K562 (cell line): ENCODE results near the gene NOC4L. TPM values are rescaled to one million over a fixed set of nuclear protein-coding genes. Genes with fewer than 3 reads are reported as not detected.
A peak's percentile ranks its signal among the peaks of the same experiment; 100 is the strongest.

ENCODE experiments used
- ATAC-seq: fragments of 200-7000 bp; cut with Tn5 transposase; 3 replicates; pipeline ENCODE4 v1.9.1; 2020; ENCODE audit warnings: moderate library complexity
- BruUV-seq: library from RNA; stranded (reverse); fragments of 400-500 nt; replicated peaks from 2 replicates; lab custom pipeline; 2021; lab: Mats Ljungman, UMichigan
- CTCF ChIA-PET: fragments of 300-600 bp; formaldehyde crosslinking; extraction: SDS; loops from one replicate; lab custom pipeline; 2021; ENCODE audit warnings: low intra/inter-chr PET ratio; lab: Yijun Ruan, JAX
- POLR2A ChIA-PET: fragments of 300-600, 350-650 bp; sonication (Branson Sonifier 250); formaldehyde crosslinking; extraction: SDS; loops from one replicate; lab custom pipeline; 2021; ENCODE audit warnings: antibody characterized with exemption, inconsistent platforms; lab: Yijun Ruan, JAX
- DNase-seq, 4 experiments: peaks; one replicate each; pipeline versions ENCODE4 v3.0.0 to v3.0.0-alpha.2; 2011 to 2018; ENCODE audit warnings: low spot score in 3 of 4, mixed read lengths in 3 of 4; ENCODE audit errors: extremely low read depth in 1 of 4
- FAIRE-seq: peaks from 2 replicates; lab custom pipeline; 2011; peaks lifted over from hg19 to GRCh38; lab: Jason Lieb, UNC
- H2AFZ ChIP-seq: 2 replicates; pipeline ENCODE4 v1.6.0; 2011; ENCODE audit warnings: low read depth, low read length, control low read depth, inconsistent platforms
- H3K27ac ChIP-seq: fragments of 200-600 bp; 3 replicates; pipeline ENCODE4 v1.8.0; 2011; ENCODE audit warnings: low read depth, mild to moderate bottlenecking, control low read depth, inconsistent platforms, low read length, moderate library complexity, mixed read lengths; ENCODE audit errors: extremely low read depth
- H3K27me3 ChIP-seq, 2 experiments: fragments of 300-600 bp in 1 of 2; 2 replicates in 1 of 2; 3 replicates in 1 of 2; pipeline versions ENCODE4 v1.6.0 to v1.8.0; 2011; ENCODE audit warnings: inconsistent platforms in 2 of 2, low read length in 2 of 2, mild to moderate bottlenecking in 1 of 2, mixed read lengths in 1 of 2, moderate library complexity in 1 of 2; ENCODE audit not compliant: control insufficient read depth in 2 of 2, insufficient read depth in 2 of 2
- H3K36me3 ChIP-seq: fragments of 300-600 bp; 3 replicates; pipeline ENCODE4 v1.8.0; 2011; ENCODE audit warnings: mild to moderate bottlenecking, low read length, inconsistent platforms; ENCODE audit not compliant: control insufficient read depth, insufficient read depth
- H3K4me1 ChIP-seq, 2 experiments: fragments of 200-600 bp in 1 of 2; replicated peaks in 1 of 2; 2 replicates in 1 of 2; 3 replicates in 1 of 2; pipeline versions ENCODE4 v1.5.1 to v1.8.0; 2011; ENCODE audit warnings: inconsistent platforms in 2 of 2, low read length in 2 of 2, mild to moderate bottlenecking in 1 of 2, mixed read lengths in 1 of 2, moderate library complexity in 1 of 2; ENCODE audit not compliant: control insufficient read depth in 2 of 2, insufficient read depth in 2 of 2
- H3K4me2 ChIP-seq: 2 replicates; pipeline ENCODE4 v1.6.1; 2011; ENCODE audit warnings: low read length, control low read depth, inconsistent platforms, mixed read lengths; ENCODE audit not compliant: insufficient read depth
- H3K4me3 ChIP-seq: fragments of 200-600 bp; sonication (generic), shearing (Covaris generic); 2 replicates; pipeline ENCODE4 v1.5.1; 2016; ENCODE audit warnings: control low read depth, inconsistent platforms
- H3K79me2 ChIP-seq: fragments of 200-600 bp; 3 replicates; pipeline ENCODE4 v1.8.0; 2011; ENCODE audit warnings: low read length, inconsistent platforms; ENCODE audit not compliant: control insufficient read depth, insufficient read depth
- H3K9ac ChIP-seq, 2 experiments: 2 replicates each; pipeline versions ENCODE4 v1.6.0 to v1.6.1; 2011; ENCODE audit warnings: low read depth in 2 of 2, low read length in 2 of 2, control low read depth in 1 of 2, inconsistent platforms in 1 of 2, mild to moderate bottlenecking in 1 of 2, mixed read lengths in 1 of 2; ENCODE audit not compliant: insufficient read depth in 1 of 2
- H3K9me1 ChIP-seq: one replicate; pipeline ENCODE4 v1.6.0; 2011; ENCODE audit warnings: inconsistent platforms, mild to moderate bottlenecking, low read length, moderate library complexity; ENCODE audit not compliant: control insufficient read depth, insufficient read depth
- H3K9me3 ChIP-seq: replicated peaks from 2 replicates; pipeline ENCODE4 v1.5.1; 2011; ENCODE audit warnings: low read depth, low read length, inconsistent platforms; ENCODE audit not compliant: control insufficient read depth, insufficient read depth
- H4K20me1 ChIP-seq: replicated peaks from 2 replicates; pipeline ENCODE4 v1.6.1; 2011; ENCODE audit warnings: low read length, inconsistent platforms, mixed read lengths; ENCODE audit not compliant: control insufficient read depth, insufficient read depth
- BCLAF1 ChIP-seq, 2 experiments: fragments of 450-650 bp in 1 of 2; IDR thresholded peaks; 2 replicates each; pipeline ENCODE4 v1.6.1; 2011 to 2017; ENCODE audit warnings: low read depth in 2 of 2, antibody characterized with exemption in 1 of 2, borderline replicate concordance in 1 of 2, low read length in 1 of 2, mild to moderate bottlenecking in 1 of 2, mixed read lengths in 1 of 2; ENCODE audit not compliant: control insufficient read depth in 1 of 2
- EHMT2 ChIP-seq: fragments of 450-650 bp; IDR thresholded peaks from 2 replicates; pipeline ENCODE4 v1.6.1; 2018; ENCODE audit warnings: antibody characterized with exemption
- HCFC1 ChIP-seq: IDR thresholded peaks from 2 replicates; pipeline ENCODE4 v1.6.1; 2012; ENCODE audit warnings: low read depth, low read length, improper control_type of control experiment
- KDM1A ChIP-seq, 2 experiments: fragments of 450-650 bp; IDR thresholded peaks; 2 replicates each; pipeline ENCODE4 v1.6.1; 2016; ENCODE audit warnings: mild to moderate bottlenecking in 2 of 2
- OTX1 ChIP-seq: fragments of 450-650 bp; formaldehyde crosslinking; IDR thresholded peaks from 2 replicates; pipeline ENCODE4 v1.4.0; 2022; ENCODE audit warnings: mild to moderate bottlenecking
- PRPF4 ChIP-seq: fragments of 200-400 bp; formaldehyde crosslinking; IDR thresholded peaks from one replicate; pipeline ENCODE4 v1.6.1; 2017; ENCODE audit warnings: low read length, low read depth, mild to moderate bottlenecking; ENCODE audit not compliant: insufficient read depth, poor library complexity, severe bottlenecking
- STAT6 ChIP-seq: sonication (generic); formaldehyde crosslinking; IDR thresholded peaks from 2 replicates; pipeline ENCODE4 v1.8.1; 2023; ENCODE audit warnings: mild to moderate bottlenecking, missing genetic modification reagents
- ZBTB1 ChIP-seq: sonication (generic); formaldehyde crosslinking; IDR thresholded peaks from 2 replicates; pipeline ENCODE4 v1.8.1; 2023; ENCODE audit warnings: missing genetic modification reagents, low read depth, mild to moderate bottlenecking, borderline replicate concordance
- ZC3H11A ChIP-seq: IDR thresholded peaks from 2 replicates; pipeline ENCODE4 v1.6.1; 2012; ENCODE audit warnings: low read depth, low read length, improper control_type of control experiment
- ZFP30 ChIP-seq: fragments of 250-450 bp; sonication (Bioruptor Pico); IDR thresholded peaks from 2 replicates; pipeline ENCODE4 v1.8.0; 2022; ENCODE audit warnings: moderate library complexity, mild to moderate bottlenecking, inconsistent platforms, borderline replicate concordance
- ZFP91 ChIP-seq: sonication (generic); formaldehyde crosslinking; IDR thresholded peaks from 2 replicates; pipeline ENCODE4 v1.8.0; 2022; ENCODE audit warnings: mild to moderate bottlenecking, missing genetic modification reagents
- ZNF79 ChIP-seq: fragments of 250-450 bp; sonication (Bioruptor Pico); IDR thresholded peaks from 2 replicates; pipeline ENCODE4 v1.4.0; 2020; ENCODE audit warnings: low read depth, mild to moderate bottlenecking, moderate library complexity
- WGBS: fragments of 100-300 bp; shearing (Covaris generic); methylation state at CpG from one replicate; pipeline ENCODE4 v1.1.6; 2016; ENCODE audit warnings: low coverage, mixed read lengths; ENCODE audit not compliant: insufficient coverage; ENCODE audit errors: missing lambda C conversion rate; 5-methylcytosine and 5-hydroxymethylcytosine counted together
- in situ Hi-C: fragments of 300-500 bp; cut with MboI; formaldehyde crosslinking; loops from 4 replicates; pipeline ENCODE4 v1.15.0; 2018; ENCODE audit warnings: inconsistent platforms, mixed read lengths
- intact Hi-C: fragments of 100-400 bp; cut with micrococcal nuclease; formaldehyde crosslinking; loops from 2 replicates; pipeline ENCODE4 v1.14.2; 2022
- polyA plus RNA-seq, 8 experiments: library from polyadenylated mRNA; depleted of rRNA in 4 of 8; stranded (reverse) in 5 of 8; unstranded in 3 of 8; fragments of >200 nt; fragmentation: Nextera tagmentation in 2 of 8; fragmentation: Illumina TruSeq in 1 of 8; extraction: Ambion mirVana in 2 of 8; extraction: Trizol in 1 of 8; gene quantifications; 2 replicates each; pipeline versions ENCODE4 v1.2.1 to v1.2.3, GENCODE V29; 2011 to 2014; ENCODE audit warnings: inconsistent platforms in 1 of 8, missing spikeins in 1 of 8
- total RNA-seq, 7 experiments: library from RNA; depleted of rRNA in 6 of 7; stranded (reverse); fragments of >200 nt in 6 of 7; fragmentation: Illumina TruSeq in 2 of 7; extraction: Trizol in 2 of 7; gene quantifications; 2 replicates each; pipeline versions ENCODE4 v1.2.1 to v1.2.3, GENCODE V29; 2011 to 2021; ENCODE audit warnings: low replicate concordance in 1 of 7

Gene NOC4L
- total and polyA plus RNA-seq, 9 of the 15 experiments (the other 6 are each of a cell fraction or from before 2014, with no cell fraction given): 1.3 to 77.0 (median 20.0) TPM

- Histone ChIP-seq H3K27me3 (peaks cover 14 to 25% of the 10 kb centered on the region in 2 experiments; a peak in 4 of 5 replicates), H3K36me3 (no peaks in the 10 kb centered on the region), H3K9me1 (no peaks in the 10 kb centered on the region), H2AFZ (no peak overlapping the region), H3K79me2 (no peaks in the 10 kb centered on the region), H3K4me1 (peaks cover 0 to 50% of the 10 kb centered on the region in 2 experiments; a peak in 4 of 5 replicates), H3K27ac (no peak overlapping the region), H4K20me1 (peaks cover 7% of the 10 kb centered on the region; the same call in 1 of the 2 replicates), H3K4me2 (no peak overlapping the region), H3K9me3 (no peaks in the 10 kb centered on the region), H3K9ac (no peak overlapping the region; a peak in 1 of 4 replicates), H3K4me3 (no peak overlapping the region)
- TF ChIP-seq ZFP91 (CRISPR knock-in tag) (no peak), ZFP30 (no peak), ZNF79 (CRISPR knock-in tag) (no peak), EHMT2 (0 out of 2 replicates have a peak, but pooled peaks have one; percentile 37), PRPF4 (no peak), OTX1 (peak; percentile 76; the same call in 1 of the 2 replicates), STAT6 (CRISPR knock-in tag) (no peak), BCLAF1 (IDR thresholded peaks at IDR 0.05; ENCODE audit: borderline replicate concordance in 1 of 2, control insufficient read depth in 1 of 2, low read depth in 2 of 2, low read length in 1 of 2) (peak in 1 of 2 experiments; percentile 63; a peak in 1 of 4 replicates), ZC3H11A (no peak), HCFC1 (no peak), ZBTB1 (CRISPR knock-in tag) (no peak), KDM1A (IDR thresholded peaks at IDR 0.05) (0 out of 4 replicates have a peak, but pooled peaks of 1 of the 2 experiments have one; percentile 11)
- in situ Hi-C loops (no loop called here), intact Hi-C loops (no loop called here)
- no peak for FAIRE-seq
- no TSS peak for BruUV-seq
- ATAC-seq: no peak
- CTCF ChIA-PET: no interaction called here
- DNase-seq: no peak
- POLR2A ChIA-PET: interaction anchor here (1.4 kb wide), 1 partner anchor 11 kb away, joined by 3 read pairs; no protein-coding TSS in a partner anchor
- 45% methylated on average over 10 of the region's 10 CpGs for WGBS
These were observed 22.7 kb downstream of the NOC4L start for GRCh38 chr12:132166801-132167591.
